Dermis microvascular lymphatic vessel endothelial cell (primary cell): ENCODE data around the gene UBN1. TPM values are rescaled to one million over a fixed set of nuclear protein-coding genes. Genes with fewer than 3 reads are reported as not detected.

Experiments used
- DNase-seq, 2 donors: peaks; one replicate each; pipeline versions ENCODE4 v3.0.0 to v3.0.0-alpha.2; 2010; ENCODE audit warnings: low read depth in 2 of 2
- total RNA-seq: library from RNA; depleted of rRNA; stranded (reverse); fragments of >200 nt; gene quantifications from 2 replicates; pipeline ENCODE4 v1.2.1, GENCODE V29; 2014

UBN1 gene
- total RNA-seq, 1 donor from 2014 or later, result 14.6 TPM

- no peak for DNase-seq
These were observed 26.6 kb upstream of the UBN1 start for GRCh38 chr16:4820652-4821051.

- DNase-seq, result no peak
These were observed 22.1 kb upstream of the UBN1 start for GRCh38 chr16:4825196-4825595.

GRCh38 chr16:4826526-4826925, 20.8 kb upstream of the UBN1 start:
- DNase-seq, result no peak

- no peak for DNase-seq
These were observed 20.3 kb upstream of the UBN1 start for GRCh38 chr16:4826980-4827379.

- no peak for DNase-seq
These were observed 18.5 kb upstream of the UBN1 start for GRCh38 chr16:4828567-4829321.

- DNase-seq, result no peak
These were observed 16.9 kb upstream of the UBN1 start for GRCh38 chr16:4830408-4830807.

GRCh38 chr16:4831616-4832015, 15.7 kb upstream of the UBN1 start:
- no peak for DNase-seq

GRCh38 chr16:4832698-4833343, 14.5 kb upstream of the UBN1 start:
- no peak for DNase-seq

GRCh38 chr16:4833584-4833983, 13.7 kb upstream of the UBN1 start:
- no peak for DNase-seq

GRCh38 chr16:4836727-4837126, 10.6 kb upstream of the UBN1 start:
- DNase-seq, result no peak

- DNase-seq, result no peak
These were observed 9.4 kb upstream of the UBN1 start for GRCh38 chr16:4837733-4838501.

GRCh38 chr16:4839942-4840341, 7.3 kb upstream of the UBN1 start:
- DNase-seq, result peak in 1 of 2 donors; percentile 25

GRCh38 chr16:4840984-4841383, 6.3 kb upstream of the UBN1 start:
- no peak for DNase-seq

- DNase-seq, result peak in 1 of 2 donors; percentile 80
These were observed 779 bp upstream of the UBN1 start for GRCh38 chr16:4846503-4846900.

- DNase-seq, result peak in 1 of 2 donors; percentile 75
These were observed 700 bp downstream of the UBN1 start for GRCh38 chr16:4847774-4848587.

- DNase-seq, result no peak
These were observed 2.9 kb downstream of the UBN1 start for GRCh38 chr16:4850211-4850610.

- DNase-seq, result peak in 1 of 2 donors; percentile 79
These were observed 5.1 kb downstream of the UBN1 start for GRCh38 chr16:4852221-4852872.

- no peak for DNase-seq
These were observed 8.1 kb downstream of the UBN1 start for GRCh38 chr16:4855371-4855770.

- DNase-seq, result no peak
These were observed 8.5 kb downstream of the UBN1 start for GRCh38 chr16:4855804-4856203.

GRCh38 chr16:4859190-4859899, 12.1 kb downstream of the UBN1 start:
- peak in 1 of 2 donors; percentile 69 for DNase-seq
